Mesothelial cell of epicardium (in vitro differentiated cells): ENCODE results near the gene EYS. TPM values are rescaled to one million over a fixed set of nuclear protein-coding genes. Genes with fewer than 3 reads are reported as not detected.
"Not testable (repeated sequence)": the region's sequence is repeated elsewhere in the genome, so short reads cannot be mapped to it uniquely, and the experiment has no call there.

ENCODE experiments used
- DNase-seq, 2 experiments: peaks; one replicate each; pipeline ENCODE4 v3.0.0; 2021; ENCODE audit warnings: low spot score in 2 of 2; ENCODE audit not compliant: unreplicated experiment in 2 of 2
- H3K27ac Mint-ChIP-seq: 2 replicates; pipeline ENCODE4 v1.8.0; 2021; ENCODE audit warnings: mixed read lengths
- H3K27me3 Mint-ChIP-seq: 2 replicates; pipeline ENCODE4 v1.8.0; 2021; ENCODE audit warnings: low read depth, mixed read lengths
- H3K36me3 Mint-ChIP-seq: 2 replicates; pipeline ENCODE4 v1.8.0; 2021; ENCODE audit warnings: mixed read lengths
- H3K4me1 Mint-ChIP-seq: 2 replicates; pipeline ENCODE4 v1.8.0; 2021; ENCODE audit warnings: mixed read lengths
- H3K4me3 Mint-ChIP-seq: 2 replicates; pipeline ENCODE4 v1.8.0; 2021; ENCODE audit warnings: mild to moderate bottlenecking, moderate library complexity, mixed read lengths
- H3K9me3 Mint-ChIP-seq: 2 replicates; pipeline ENCODE4 v1.8.0; 2021; ENCODE audit warnings: mixed read lengths
- total RNA-seq: library from RNA; stranded (reverse); gene quantifications from 3 replicates; pipeline ENCODE4 v1.2.1, GENCODE V29; 2021
- TF ChIP-seq, protein P1 (sequence below): fragments of 200-600 bp; sonication (generic); IDR thresholded peaks from one replicate; pipeline ENCODE4 v1.5.0; 2021; ENCODE audit warnings: antibody characterized with exemption; ENCODE audit not compliant: unreplicated experiment

EYS gene
- total RNA-seq, 1 donor from 2014 or later, result 0.69 TPM

DNA sequence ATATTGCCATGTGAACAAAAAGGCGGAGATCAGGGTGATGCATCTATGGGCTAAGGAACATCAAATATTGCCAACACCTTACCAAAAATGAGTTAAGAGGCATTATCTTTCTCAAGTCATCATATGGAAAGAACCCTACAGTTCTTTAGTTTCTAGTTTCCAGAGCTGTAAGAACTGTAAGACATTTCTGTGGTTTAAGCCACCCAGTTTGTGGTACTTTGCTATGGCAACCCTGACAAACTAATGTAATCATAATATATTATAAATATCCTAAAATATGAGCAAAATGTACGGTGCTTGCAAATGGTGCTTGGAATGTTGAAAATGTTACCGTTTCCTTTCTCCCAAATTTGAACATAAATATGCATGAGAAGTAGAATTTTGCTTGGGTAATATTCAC is 1721.8 kb downstream of the EYS start:
- TF ChIP-seq, protein P1, sequence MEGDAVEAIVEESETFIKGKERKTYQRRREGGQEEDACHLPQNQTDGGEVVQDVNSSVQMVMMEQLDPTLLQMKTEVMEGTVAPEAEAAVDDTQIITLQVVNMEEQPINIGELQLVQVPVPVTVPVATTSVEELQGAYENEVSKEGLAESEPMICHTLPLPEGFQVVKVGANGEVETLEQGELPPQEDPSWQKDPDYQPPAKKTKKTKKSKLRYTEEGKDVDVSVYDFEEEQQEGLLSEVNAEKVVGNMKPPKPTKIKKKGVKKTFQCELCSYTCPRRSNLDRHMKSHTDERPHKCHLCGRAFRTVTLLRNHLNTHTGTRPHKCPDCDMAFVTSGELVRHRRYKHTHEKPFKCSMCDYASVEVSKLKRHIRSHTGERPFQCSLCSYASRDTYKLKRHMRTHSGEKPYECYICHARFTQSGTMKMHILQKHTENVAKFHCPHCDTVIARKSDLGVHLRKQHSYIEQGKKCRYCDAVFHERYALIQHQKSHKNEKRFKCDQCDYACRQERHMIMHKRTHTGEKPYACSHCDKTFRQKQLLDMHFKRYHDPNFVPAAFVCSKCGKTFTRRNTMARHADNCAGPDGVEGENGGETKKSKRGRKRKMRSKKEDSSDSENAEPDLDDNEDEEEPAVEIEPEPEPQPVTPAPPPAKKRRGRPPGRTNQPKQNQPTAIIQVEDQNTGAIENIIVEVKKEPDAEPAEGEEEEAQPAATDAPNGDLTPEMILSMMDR, result no peak
- no peak for DNase-seq
- Mint-ChIP-seq H3K9me3 (peaks cover 4% of the 10 kb centered on the region), H3K27me3 (peaks cover 3% of the 10 kb centered on the region), H3K27ac (no peak overlapping the region), H3K36me3 (no peaks in the 10 kb centered on the region), H3K4me3 (no peak overlapping the region), H3K4me1 (no peaks in the 10 kb centered on the region)

DNA sequence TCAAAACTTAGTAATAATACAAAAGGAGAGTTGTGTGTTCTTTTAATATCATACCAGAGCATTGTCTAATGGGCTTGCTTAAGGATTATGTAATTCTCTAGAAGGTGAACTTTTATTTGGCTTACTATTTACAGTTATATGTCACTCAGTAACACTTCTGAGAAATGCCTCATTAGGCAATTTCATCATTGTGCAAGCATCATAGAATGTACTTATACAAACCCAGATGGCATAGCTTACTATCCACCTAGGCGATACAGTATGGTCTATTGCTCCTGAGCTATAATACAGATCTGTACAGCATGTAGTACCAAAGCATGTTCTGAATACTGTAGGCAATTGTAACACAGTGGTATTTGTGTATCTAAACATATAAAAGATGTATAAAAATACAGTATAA is 1731.3 kb downstream of the EYS start:
- Mint-ChIP-seq H3K27me3 (no peaks in the 10 kb centered on the region), H3K4me1 (no peaks in the 10 kb centered on the region), H3K9me3 (no peaks in the 10 kb centered on the region), H3K4me3 (no peak overlapping the region), H3K36me3 (no peaks in the 10 kb centered on the region), H3K27ac (no peak overlapping the region)
- DNase-seq, result no peak
- TF ChIP-seq, protein P1, result no peak

DNA sequence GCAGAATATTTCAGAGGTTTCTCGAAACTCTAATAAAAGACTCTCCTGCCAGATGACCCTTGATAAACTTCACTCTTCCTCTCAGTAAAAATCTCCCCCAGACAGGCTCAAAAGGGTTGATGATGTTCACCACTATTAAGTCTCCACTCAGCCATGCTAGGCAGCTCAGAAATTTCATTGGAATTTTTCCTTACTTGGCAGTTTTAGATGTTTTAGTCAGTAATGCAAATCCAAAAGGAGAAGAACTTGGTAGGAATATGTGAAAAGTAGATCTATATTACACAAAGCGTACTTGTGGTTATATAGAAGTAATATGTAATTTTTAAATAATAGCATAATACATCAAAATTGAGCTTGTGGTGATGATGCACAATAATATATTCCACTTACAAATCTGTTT is 1738.4 kb downstream of the EYS start:
- H3K4me3 Mint-ChIP-seq, result no peak overlapping the region
- peaks cover 13% of the 10 kb centered on the region for H3K4me1 Mint-ChIP-seq
- H3K9me3 Mint-ChIP-seq, result no peaks in the 10 kb centered on the region
- H3K27ac Mint-ChIP-seq, result no peak overlapping the region
- DNase-seq, result no peak
- no peaks in the 10 kb centered on the region for H3K27me3 Mint-ChIP-seq
- H3K36me3 Mint-ChIP-seq, result no peaks in the 10 kb centered on the region
- TF ChIP-seq, protein P1, result no peak

DNA sequence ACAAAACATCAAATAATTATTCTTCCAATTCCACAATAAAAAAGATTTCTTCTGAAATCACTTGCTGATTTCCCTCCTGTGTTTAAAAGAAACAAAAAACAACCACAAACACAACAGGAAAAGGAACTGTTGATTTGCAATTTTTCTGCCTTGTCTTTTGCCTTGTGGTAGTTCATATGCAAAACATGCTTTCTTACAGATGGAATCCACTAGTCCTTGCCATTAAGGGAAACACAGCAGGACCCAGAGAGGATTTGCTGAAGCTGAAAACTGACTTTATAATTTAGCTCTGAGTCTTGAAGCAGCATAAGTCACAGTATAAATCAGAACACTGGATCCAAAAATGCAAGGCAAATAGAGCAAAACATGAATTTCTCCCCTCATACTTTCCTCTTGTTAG is 1742.7 kb downstream of the EYS start:
- Mint-ChIP-seq H3K4me3 (no peak overlapping the region), H3K27me3 (no peaks in the 10 kb centered on the region), H3K36me3 (no peaks in the 10 kb centered on the region), H3K27ac (no peak overlapping the region), H3K9me3 (peaks cover 4% of the 10 kb centered on the region), H3K4me1 (peaks cover 13% of the 10 kb centered on the region)
- TF ChIP-seq, protein P1, result no peak
- DNase-seq, result no peak

DNA sequence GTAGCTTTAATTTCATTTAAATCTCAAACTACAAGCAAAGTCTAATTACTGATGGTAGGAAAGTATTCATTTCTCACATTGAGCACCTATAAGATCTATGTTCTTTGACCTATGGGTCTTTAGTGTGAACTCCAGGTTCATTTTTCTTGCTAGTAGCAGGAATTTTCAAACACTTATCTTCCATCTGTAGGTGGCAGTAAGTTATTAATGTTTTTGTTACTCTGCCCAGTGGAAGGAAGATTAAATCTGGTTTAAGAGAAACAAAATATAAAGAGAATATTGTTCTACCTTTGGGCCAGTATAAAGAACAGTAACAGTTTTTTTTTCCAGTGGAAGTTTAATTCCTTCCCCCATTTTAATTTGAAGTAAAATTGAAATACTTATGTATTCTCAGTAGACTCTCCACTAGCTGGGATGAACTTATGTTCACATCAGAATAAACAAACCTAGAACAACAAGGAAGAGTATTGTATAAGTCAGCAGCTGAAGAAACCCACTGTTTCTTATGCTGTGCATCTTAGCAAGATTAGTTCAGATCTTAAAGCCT is 1743.2 kb downstream of the EYS start:
- TF ChIP-seq, protein P1, result no peak
- H3K4me1 Mint-ChIP-seq, result peaks cover 13% of the 10 kb centered on the region
- no peak for DNase-seq
- no peaks in the 10 kb centered on the region for H3K27me3 Mint-ChIP-seq
- no peak overlapping the region for H3K4me3 Mint-ChIP-seq
- H3K9me3 Mint-ChIP-seq, result peaks cover 4% of the 10 kb centered on the region
- H3K36me3 Mint-ChIP-seq, result no peaks in the 10 kb centered on the region
- H3K27ac Mint-ChIP-seq, result no peak overlapping the region

DNA sequence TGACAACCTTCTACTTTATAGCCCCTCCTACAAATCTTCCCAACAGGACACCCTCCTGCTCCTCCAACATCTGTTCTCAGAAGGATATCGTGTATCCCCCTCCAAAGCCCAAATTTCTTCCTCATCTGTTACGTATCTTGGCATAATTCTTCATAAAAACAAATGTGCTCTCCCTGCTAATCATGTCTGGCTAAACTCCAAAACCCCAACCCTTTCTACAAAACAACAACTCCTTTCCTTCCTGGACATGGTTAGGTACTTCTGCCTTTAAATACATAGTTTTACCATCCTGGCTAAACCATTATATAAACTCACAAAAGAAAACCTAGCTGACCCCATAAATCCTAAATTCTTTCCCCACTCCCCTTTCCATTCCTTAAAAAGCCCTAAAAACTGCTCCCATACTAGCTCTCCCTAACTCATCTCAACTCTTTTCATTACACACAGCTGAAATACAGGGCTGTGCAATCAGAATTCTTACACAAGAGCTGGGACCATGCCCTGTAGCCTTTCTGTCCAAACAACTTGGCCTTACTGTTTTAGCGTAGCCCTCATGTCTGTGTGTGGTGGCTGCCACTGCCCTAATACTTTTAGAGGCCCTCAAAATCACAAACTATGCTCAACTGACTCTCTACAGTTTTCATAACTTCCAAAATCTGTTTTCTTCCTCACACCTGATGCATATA is 1753.5 kb downstream of the EYS start:
- not testable (repeated sequence) for DNase-seq, H3K9me3 Mint-ChIP-seq, H3K27ac Mint-ChIP-seq, H3K27me3 Mint-ChIP-seq, H3K36me3 Mint-ChIP-seq, H3K4me3 Mint-ChIP-seq, H3K4me1 Mint-ChIP-seq
